GM12872 (cell line): ENCODE data around the gene HLA-DPB1.

Experiments
- CTCF ChIP-seq: IDR thresholded peaks from 3 replicates; pipeline ENCODE4 v1.5.1; 2011; ENCODE audit warnings: low read depth, mild to moderate bottlenecking, low read length, moderate library complexity; ENCODE audit not compliant: insufficient read depth

The HLA-DPB1 gene

GRCh38 chr6:33128318-33128717 is 52.5 kb downstream of the HLA-DPB1 start:
- no peak for TF ChIP-seq CTCF

- no peak for TF ChIP-seq CTCF
Measured at GRCh38 chr6:33132081-33132524, 56.3 kb downstream of the HLA-DPB1 start.

- no peak for TF ChIP-seq CTCF
Measured at GRCh38 chr6:33136310-33136900, 60.6 kb downstream of the HLA-DPB1 start.
